Measurements from ENCODE around the gene CALHM2.
A peak's percentile ranks its signal among the peaks of the same experiment; 100 is the strongest.
"Not testable (repeated sequence)": the region's sequence is repeated elsewhere in the genome, so short reads cannot be mapped to it uniquely, and the experiment has no call there.

CALHM2 gene, protein sequence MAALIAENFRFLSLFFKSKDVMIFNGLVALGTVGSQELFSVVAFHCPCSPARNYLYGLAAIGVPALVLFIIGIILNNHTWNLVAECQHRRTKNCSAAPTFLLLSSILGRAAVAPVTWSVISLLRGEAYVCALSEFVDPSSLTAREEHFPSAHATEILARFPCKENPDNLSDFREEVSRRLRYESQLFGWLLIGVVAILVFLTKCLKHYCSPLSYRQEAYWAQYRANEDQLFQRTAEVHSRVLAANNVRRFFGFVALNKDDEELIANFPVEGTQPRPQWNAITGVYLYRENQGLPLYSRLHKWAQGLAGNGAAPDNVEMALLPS

DNA sequence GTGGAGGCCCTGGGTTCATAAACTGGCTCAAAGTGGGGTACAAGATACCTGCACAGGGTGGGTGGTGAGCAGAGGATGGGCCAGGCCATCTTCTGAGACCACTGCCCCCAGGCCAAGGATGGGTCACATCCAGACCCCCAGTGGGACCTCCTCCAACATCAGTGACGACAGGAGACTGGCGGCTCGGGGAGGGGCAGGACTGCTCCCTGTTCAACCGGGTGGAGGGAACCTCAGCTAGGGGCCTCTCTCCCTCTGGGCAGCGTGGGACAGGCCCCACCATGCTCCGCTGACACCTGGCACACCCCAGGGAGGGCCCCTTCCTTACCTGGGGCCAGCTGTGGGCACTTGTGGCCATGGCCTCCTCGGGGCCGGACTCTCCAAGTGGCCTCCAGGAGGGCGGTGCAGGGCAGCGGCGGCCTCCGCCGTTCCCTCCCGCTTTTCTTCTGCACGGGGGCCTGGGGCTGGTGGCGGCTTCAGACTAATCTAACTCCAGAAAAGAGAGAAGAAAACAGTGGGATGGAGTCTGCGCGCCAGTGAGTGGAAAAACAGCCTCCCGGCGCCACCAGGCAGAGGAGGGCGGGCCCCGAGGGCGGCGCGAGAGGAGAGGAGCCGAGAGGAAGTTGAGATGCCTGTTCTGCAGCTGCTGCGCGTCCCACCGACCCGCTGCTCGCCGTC is at the start of gene CALHM2:
Gene CALHM2, minus strand, starts transcription at position 540 of the 675 bp plus-strand sequence. CDS start 2,429 bp downstream, outside the sequence.
- peak; percentile 42 for DNase-seq

DNA sequence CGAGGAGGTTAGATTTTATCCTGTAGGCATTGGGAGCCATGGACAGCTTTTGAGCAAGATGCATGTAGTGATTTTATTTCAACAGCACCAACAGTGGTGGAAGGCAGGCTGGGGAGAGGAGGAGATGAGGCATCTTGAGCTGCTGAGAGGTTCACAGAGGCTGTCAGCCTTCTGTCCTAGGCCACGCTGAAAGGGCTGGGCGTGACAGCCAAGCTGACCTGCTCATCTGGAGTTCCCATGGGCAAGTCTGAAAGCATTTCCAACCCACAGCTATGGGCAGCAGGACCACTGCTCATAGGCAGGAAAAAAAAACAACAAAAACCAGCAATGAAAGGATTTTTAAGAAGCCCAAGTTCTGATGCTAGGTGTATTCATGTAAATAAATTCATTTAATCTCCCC is 49.0 kb upstream of the CALHM2 start:
- DNase-seq, result no peak

DNA sequence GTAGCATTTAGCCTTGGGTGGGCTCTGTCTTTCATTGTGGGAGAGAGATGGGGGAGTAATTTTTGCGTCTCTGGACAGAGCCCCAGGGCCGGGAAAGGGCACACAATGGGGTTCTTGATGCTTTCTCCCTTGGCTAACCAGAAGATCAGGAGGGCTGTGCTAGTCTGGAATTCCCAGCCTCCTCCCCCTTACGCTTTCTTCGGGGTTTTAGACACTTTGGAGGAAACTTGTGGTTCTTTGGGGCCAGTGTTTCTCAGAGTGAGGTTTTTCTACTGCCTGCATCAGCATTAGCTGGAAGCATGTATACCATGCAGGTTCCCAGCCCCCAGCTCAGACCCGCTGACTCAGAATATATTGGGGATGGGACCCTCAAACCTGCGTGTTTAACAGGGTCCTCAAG is 48.3 kb upstream of the CALHM2 start:
- DNase-seq, result no peak

DNA sequence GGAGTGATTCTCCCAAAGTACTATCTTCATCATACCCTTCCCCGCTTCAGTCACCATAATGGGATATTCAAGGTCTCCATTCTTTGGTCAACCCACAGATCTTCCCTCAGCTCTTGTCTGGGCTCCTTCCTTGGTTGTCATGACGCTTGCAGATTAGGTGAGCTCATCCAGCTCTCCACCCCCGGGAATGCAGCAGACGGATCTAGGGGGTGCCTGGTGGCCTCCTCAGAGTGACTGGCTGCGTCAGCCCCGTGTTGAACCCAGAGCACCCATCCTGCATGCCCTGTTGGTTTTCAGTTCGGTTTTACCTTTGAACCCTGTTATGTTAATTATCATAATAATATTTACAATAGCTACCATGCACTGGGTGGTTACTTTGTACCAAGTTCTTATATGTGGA is 47.7 kb upstream of the CALHM2 start:
- DNase-seq, result no peak

DNA sequence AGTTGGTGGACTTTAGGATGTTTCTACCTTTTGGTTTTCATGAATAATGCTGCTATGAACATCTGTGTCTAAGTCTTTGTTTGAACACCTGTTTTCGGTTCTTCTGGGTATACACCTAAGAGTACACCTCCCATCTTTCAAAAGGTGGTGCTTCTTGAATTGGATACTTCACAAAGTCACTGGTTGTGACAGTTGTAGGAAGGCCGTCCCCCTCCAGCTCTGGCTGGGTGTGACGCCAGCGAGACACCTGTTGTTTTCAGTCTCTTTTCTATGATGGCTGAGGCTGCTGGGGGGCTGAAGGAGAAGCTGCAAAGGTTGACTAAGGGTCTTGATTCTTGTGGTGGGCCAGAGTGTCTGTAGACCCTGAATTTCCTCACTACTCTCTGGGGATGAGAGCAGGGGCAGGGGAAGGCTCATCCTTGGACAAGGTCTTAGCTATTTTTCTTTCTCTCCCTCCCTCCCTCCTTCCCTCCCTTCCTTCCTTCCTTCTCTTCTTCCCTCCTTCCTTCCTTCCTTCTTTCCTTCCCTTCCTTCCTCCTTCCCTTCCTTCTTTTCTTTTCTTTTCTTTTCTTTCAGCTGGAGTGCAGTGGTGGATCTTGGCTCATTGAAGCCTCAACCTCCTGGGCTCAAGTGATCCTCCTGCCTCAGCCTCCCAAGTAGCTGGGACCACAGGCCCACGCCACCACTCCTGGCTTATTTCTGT is 46.9 kb upstream of the CALHM2 start:
- DNase-seq, result no peak

DNA sequence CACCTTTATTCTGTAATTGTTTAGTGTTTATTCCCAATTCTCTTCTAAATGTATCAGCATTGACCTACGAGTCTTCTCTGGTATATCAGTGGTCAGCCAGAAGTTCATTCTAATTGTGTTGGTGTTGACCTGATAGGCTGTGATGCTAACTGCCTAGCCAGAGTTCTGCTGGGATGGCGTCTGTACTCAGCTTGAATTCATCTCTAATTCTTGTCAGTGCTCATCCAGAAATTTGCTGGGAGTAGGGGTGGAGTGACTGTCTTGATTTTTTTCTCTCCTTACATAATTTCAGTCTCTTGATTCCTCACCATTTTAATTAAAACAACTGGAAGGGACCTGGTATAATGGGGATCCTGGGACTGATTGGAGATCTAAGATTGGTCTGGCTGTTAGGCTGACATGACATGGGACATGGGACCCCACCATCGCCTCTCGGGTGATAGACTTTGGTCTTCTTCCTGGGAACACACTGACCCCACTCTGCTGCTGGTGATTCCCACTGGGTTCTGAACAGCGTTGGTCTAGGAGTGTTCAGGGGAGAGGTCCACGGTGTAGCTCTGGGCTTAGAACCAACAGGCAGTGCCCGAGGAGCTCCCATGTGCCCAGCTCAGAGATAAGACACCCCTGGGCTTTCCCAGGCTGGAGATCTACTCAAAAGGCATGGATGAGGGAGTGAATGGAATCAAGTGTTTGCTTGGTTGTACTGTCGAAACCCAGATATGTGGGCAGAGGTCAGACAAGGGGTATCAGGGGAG is 45.2 kb upstream of the CALHM2 start:
- DNase-seq, result no peak

DNA sequence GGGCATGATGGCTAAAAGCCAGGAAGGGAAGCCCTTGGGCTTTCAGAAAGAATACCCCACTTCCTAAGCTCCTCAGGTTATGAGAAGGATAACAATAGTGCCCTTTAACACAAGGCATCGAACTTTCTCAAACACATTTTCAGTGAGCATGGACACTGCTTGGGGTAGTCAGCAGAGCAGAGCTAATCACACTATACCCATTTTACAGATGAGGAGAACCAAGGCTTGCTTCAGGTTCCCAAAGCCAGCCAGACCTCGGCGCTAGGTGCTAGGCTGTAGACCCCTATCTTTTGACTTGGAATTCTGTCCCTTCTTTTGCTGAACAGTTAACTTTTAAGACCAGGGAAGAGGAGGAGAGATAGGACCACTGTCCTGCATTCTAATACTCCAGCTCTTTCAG is 43.2 kb upstream of the CALHM2 start:
- DNase-seq, result no peak

DNA sequence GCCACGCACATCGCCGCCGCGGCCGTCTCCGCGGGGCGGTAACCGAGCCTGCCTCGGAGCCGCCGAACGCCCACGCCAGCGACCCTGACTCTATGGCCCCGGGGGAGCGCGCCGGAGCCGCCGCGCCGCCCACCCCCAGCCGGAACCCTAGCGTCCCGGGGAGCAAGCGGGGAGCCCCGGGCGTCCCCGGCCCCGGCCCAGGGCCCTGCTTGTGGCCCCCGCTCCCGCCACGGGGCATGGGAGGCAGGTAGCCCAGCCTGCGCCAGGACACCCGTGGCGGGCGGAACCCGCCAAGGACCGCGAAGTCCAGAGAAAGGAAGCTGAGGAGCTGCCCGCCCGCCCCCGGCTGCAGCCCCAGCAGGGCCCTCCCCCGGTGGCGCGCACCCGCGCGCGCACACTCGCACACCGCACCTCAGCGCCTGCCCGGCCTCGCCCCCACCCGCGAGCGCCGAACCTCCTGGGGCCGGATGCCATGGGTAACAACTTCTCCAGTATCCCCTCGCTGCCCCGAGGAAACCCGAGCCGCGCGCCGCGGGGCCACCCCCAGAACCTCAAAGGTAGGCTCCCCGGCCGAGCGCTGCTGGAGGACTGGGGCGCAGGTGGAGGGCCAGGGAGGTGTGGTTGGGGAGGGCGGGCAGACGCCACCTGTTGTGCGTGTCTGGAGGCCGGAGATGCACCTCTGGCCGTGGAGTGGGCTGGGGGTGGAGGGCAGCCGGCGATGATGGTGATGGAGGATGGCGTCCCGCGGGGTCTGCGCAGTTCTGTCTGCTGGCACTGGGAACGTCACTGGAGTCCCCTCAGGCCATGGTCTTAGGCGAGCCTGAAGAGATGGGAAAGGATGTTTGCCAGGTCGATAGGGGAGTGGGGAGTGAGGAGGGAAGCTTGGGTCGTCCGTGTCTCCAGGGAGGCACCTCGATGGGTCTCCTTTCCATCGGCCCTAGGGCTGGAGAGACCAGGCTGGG is 42.0 kb upstream of the CALHM2 start:
- DNase-seq, result no peak

DNA sequence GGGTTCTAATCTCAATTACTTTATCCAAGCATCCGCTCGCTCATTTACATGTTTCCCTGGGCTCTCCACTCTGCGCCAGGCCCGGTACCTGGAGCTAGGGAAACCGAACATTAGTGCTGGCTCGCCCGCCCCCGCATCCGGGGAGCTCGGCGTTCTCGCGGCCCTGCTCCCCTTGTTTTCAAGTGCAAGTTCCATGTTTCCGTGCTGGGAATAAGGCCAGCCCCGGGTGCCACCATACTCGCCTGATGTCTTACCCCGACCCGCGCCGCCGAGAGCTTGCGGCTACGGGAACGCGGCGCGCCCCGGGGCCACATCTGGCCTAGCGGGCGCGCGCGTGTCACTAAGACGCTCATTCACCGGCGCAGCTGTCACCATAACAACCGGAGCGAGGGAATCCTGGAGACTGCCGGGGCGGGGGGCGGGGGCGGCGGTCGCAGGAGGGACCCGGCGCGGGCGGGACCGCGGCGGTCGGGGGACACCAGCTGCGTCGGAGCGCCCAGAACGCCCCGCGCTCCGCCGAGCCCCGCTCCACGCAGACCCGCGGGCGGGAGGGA is 41.3 kb upstream of the CALHM2 start, which contains the start of gene NEURL1:
Gene NEURL1, plus strand, starts transcription at position 344 of the 554 bp plus-strand sequence. CDS start 683 bp downstream, outside the sequence.
- DNase-seq, result no peak

DNA sequence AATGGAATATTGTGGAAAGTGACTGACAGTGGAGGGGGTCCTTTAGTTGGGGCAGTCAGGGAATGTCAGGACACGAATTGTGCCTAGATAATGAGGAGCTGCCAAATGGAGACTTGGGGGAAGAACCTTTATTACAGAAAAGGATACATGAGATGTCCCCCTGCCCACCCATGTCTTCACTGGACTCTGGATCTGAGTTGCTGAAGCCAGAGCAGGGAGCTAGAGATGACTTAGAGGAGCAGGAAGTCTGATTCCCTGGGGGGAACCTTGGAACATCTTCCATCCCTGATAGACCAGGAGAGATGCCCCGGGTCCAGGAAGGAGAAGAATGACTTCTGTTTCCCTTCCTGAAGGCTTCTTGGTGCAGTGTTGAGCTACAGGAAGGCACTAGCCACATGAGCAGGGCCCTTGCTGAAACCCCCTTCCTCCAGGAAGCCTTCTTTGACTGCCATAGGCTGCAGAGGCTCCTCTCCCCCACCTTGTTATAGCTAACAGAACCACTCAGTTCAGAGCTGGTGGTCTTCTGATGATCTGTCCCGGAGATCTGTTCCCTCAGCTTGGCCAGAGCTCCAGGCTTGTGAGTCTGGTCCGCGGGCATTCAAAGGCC is 40.6 kb upstream of the CALHM2 start:
- no peak for DNase-seq

DNA sequence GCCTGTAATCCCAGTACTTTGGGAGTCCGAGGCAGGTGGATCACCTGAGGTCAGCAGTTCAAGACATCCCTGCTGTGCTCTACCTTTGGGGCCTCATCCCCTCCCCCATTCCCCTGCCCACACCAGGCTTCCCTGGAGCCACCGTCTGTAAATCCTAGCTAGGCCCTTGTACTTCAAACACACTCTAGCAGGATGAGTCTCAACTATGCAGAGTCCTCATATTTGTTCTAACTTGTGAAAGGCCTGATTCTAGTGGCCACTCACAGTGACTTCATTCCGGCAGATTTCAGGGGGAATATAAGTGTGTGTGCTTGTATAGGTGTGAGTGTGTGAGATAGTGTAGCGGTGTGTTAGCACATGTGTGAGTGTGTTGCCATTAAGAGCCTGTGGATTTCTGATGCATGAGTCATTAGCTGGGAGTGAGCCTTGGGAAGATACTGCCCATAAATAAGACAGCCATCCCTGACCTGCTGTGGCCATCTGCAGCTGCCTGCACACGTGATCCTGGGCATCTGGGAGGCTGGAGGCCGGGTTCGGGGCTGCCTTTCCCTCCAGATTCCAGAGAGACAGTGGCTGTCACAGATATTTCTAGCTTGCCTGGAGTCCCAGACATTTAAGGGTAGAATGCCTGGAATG is 39.7 kb upstream of the CALHM2 start:
- no peak for DNase-seq

DNA sequence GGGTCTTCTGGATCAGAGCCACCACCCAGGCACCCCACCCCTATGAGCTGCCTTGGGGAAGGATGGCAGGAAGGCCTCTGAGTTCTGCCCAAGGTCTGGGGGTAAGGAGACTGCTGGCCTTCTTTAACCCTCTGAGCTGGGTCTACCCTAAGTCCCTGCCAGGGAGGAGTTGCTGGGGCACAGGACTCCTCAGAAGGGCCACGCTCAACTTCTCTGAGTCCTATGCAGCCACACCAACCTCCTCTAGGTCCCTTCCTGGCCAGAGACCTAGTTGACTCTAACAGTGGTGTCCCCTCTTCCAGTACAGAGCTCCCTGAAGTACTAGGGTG is 38.8 kb upstream of the CALHM2 start:
- DNase-seq, result no peak

DNA sequence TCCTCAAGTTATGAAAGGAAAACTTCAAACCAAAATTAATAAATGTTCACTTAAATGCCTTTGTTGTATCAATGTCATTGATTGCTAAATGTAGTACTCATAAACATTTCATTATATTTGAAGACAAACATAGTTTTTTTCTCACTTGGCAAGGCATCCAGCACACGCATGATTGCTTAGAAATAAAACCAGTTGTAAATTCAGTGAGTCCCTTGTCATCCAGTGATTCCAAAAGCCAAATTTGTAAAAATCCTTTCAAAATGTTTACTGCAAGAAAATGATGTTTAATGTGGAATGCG is 35.2 kb upstream of the CALHM2 start:
- no peak for DNase-seq

DNA sequence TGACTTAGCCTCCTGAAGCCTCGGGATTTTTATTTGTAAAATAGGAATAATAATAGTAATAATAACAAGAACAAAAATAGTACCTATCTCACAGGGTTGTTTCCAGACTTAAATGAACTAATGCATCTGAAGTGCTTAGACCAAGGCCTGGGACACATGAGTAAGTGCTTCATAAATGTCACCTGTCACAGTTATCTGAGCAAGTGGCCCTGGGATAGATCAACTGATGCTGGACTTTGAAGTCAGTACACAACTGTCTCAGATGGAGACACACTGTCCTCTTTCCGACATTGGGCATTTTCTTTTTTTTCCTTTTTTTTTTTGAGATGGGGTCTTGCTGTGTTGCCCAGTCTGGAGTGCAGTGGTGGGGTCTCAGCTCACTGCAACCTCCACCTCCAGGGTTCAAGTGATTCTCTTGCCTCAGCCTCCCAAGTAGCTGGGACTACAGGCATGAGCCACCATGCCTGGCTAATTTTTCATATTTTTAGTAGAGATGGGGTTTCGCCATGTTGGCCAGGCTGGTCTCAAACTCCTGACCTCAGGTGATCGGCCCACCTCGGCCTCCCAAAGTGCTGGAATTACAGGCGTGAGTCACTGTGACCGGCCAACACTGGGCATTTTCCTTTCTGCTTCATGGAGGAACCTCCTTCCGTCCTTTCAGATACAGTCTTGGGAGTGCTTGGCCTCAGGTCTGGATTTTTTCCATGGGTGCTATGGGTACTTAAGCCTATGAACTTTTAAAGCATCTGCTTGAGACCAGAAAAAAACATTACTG is 34.7 kb upstream of the CALHM2 start:
- DNase-seq, result not testable (repeated sequence)

DNA sequence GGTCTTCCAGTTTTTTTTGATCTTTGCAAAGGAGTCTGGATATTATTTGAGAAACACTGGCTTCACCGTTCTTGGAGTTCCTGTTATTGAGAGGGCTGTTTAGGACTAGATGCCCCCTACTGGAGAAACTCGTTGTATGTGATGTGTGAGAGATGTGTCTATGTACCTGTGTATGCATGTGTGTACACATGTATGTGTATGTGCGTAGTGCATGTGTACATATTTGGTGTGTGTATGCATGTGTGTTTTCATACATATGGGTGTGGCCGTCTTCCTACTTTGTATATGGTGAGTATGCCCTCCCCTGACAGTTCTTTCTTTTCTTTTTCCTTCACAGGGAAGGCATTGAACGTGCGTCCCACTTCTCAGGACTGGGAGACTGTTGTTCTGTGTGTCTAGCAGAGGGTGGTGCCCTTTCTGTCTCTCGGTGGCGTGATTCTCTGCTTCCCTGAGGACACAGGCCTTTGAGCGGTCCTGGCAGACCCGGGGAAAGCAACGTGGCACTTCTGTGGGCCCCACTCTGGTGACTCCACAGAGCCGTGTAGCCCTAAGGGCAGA is 29.9 kb upstream of the CALHM2 start:
- DNase-seq, result no peak

DNA sequence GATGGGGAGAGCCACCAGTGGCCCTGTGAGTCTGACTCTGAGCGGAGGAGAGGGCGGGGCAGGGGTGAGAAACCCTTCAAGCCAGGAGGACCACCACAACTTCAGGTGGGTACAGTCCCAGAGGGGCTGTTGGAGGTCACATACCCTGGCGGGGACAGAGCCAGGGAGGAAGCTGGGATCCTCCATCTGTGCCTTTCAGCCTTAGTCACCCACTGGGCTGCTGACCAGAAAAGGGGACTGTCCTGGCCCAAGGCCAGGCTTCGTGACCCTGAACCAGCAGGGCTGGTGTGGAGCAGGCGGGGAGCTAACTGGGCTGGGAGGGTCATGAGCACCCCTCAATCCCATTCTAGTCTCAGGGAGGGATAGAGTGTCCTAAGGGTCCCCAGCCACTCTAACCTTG is 28.4 kb upstream of the CALHM2 start:
- DNase-seq, result no peak

DNA sequence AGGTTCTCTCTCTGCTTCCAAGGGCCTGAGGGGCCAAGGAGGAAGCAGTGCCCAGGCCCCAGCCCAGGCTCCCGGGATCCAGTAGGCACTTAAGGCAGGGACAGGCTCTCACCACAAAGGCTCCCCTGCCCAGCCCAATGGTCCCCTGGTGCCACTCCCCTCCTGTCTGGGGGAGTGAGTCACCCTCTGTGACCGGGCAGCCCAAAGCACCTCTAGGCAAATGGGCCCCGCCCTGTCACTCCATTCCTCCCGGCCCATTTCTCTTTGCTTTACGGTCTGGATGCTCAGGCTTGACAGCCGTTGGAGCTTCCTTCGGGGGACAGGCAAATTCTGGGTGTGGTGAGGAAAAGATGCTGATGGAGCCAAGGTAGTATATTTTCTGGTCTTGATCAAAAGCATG is 27.0 kb upstream of the CALHM2 start, which contains the start of gene CALHM3:
Gene CALHM3, minus strand, starts transcription at position 106 of the 400 bp plus-strand sequence. CDS start 208 bp downstream, outside the sequence.
- no peak for DNase-seq

DNA sequence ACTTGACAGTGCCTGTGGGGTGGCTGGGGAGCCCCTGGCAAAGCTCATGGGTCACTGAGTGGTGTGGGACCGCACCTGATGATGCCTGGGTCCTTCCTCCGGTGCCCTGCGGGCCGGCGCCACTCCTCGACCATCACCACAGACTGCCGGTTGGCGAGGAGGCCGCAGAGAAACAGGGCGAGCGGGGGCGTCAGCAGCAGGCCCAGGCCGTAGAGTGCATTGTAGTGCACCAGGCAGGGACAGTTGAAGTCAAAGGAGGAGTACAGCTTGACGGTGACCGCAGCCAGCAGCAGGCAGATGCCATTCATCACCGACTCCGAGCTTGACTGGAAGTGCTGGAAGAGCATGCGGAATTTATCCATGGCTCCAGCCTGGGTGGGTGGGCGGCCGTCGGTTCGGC is 26.5 kb upstream of the CALHM2 start:
- DNase-seq, result no peak

DNA sequence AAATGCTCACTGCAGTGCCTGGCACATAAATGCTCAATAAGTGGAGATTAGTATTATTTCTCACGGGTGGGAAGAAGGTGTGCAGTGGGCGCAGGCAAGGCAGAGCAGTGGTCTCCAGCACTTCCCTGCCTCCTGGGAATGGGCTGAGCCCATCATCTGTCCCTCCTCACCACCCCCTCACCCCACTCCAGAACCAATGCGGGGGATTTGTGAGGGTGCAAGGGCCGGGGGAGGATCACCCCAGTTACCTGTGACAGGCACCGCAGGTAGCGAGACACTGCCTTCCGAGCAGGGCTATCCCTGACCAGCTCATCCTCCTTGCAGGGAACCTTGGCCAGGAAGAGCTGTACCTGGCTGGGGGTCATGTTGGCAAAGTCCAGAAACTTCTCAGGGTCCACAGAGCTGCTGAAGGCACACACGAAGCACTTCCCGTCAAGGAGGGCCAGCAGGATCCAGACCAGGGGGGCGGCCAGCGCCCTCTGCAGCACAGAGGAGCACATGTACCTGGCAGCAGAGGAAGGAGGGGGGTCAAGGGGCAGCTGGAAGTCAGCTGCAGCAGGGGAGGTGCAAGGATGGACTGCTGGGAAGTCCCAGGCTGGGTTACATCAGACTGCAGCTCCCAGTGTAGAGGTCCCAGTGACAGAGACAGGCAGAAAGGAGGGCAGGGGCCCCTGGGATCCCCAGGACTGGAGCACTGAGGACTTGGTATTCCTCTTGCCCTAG is 24.0 kb upstream of the CALHM2 start:
- no peak for DNase-seq

Data from CD4-positive, alpha-beta T cell treated with Interleukin-15 for 1 hour (primary cell).